Ammon's horn (tissue), 1 donor: ENCODE data around the gene ELFN2.

ENCODE experiments used
- DNase-seq: peaks from one replicate; pipeline ENCODE4 v3.0.0-alpha.2; 2016; ENCODE audit warnings: low spot score

The ELFN2 gene

GRCh38 chr22:37381489-37381888 is 45.8 kb downstream of the ELFN2 start:
- DNase-seq, result no peak

GRCh38 chr22:37379722-37380121 is 47.6 kb downstream of the ELFN2 start:
- DNase-seq, result no peak

- no peak for DNase-seq
Observed at GRCh38 chr22:37379085-37379484, 48.2 kb downstream of the ELFN2 start.

GRCh38 chr22:37378642-37379058 is 48.6 kb downstream of the ELFN2 start:
- no peak for DNase-seq

GRCh38 chr22:37377927-37378326 is 49.4 kb downstream of the ELFN2 start:
- no peak for DNase-seq

GRCh38 chr22:37377138-37377537 is 50.1 kb downstream of the ELFN2 start:
- no peak for DNase-seq

GRCh38 chr22:37376643-37377042 is 50.6 kb downstream of the ELFN2 start:
- DNase-seq, result no peak

- DNase-seq, result no peak
Observed at GRCh38 chr22:37375801-37376200, 51.5 kb downstream of the ELFN2 start.

GRCh38 chr22:37374571-37374970 is 52.7 kb downstream of the ELFN2 start:
- no peak for DNase-seq

GRCh38 chr22:37373451-37373850 is 53.8 kb downstream of the ELFN2 start:
- DNase-seq, result no peak

- DNase-seq, result no peak
Observed at GRCh38 chr22:37371911-37372310, 55.4 kb downstream of the ELFN2 start.

- no peak for DNase-seq
Observed at GRCh38 chr22:37371491-37371890, 55.8 kb downstream of the ELFN2 start.

- no peak for DNase-seq
Observed at GRCh38 chr22:37370306-37370979, 56.8 kb downstream of the ELFN2 start.

- no peak for DNase-seq
Observed at GRCh38 chr22:37369483-37369882, 57.8 kb downstream of the ELFN2 start.

GRCh38 chr22:37368058-37368457 is 59.2 kb downstream of the ELFN2 start:
- DNase-seq, result no peak

GRCh38 chr22:37366601-37367000 is 60.7 kb downstream of the ELFN2 start:
- no peak for DNase-seq

- DNase-seq, result no peak
Observed at GRCh38 chr22:37365950-37366349, 61.3 kb downstream of the ELFN2 start.

- no peak for DNase-seq
Observed at GRCh38 chr22:37363261-37363992, 63.9 kb downstream of the ELFN2 start.

GRCh38 chr22:37362621-37363020 is 64.7 kb downstream of the ELFN2 start:
- no peak for DNase-seq

GRCh38 chr22:37358917-37359316 is 68.4 kb downstream of the ELFN2 start:
- DNase-seq, result no peak

- no peak for DNase-seq
Observed at GRCh38 chr22:37358386-37358785, 68.9 kb downstream of the ELFN2 start.

- DNase-seq, result no peak
Observed at GRCh38 chr22:37357446-37358075, 69.7 kb downstream of the ELFN2 start.

GRCh38 chr22:37356922-37357321 is 70.4 kb downstream of the ELFN2 start:
- DNase-seq, result no peak
